ELR (cell line): ENCODE results near the gene PLXDC2.

Experiments
- DNase-seq: peaks from one replicate; pipeline ENCODE4 v3.0.0-alpha.2; 2015; ENCODE audit warnings: low read depth

The PLXDC2 gene

GRCh38 chr10:19815731-19816410 lies 361 bp upstream of the PLXDC2 start:
- DNase-seq = no peak

GRCh38 chr10:19817231-19817933 lies 1.1 kb downstream of the PLXDC2 start:
- DNase-seq = no peak

- DNase-seq = no peak
Observed at GRCh38 chr10:19818876-19819275, 2.6 kb downstream of the PLXDC2 start.

- DNase-seq = peak; percentile 42
Observed at GRCh38 chr10:19819419-19820033, 3.3 kb downstream of the PLXDC2 start.

- DNase-seq = no peak
Observed at GRCh38 chr10:19824381-19825342, 8.4 kb downstream of the PLXDC2 start.

GRCh38 chr10:19825700-19826099 lies 9.5 kb downstream of the PLXDC2 start:
- DNase-seq = no peak

GRCh38 chr10:19826712-19827111 lies 10.5 kb downstream of the PLXDC2 start:
- no peak for DNase-seq

- no peak for DNase-seq
Observed at GRCh38 chr10:19828278-19829049, 12.2 kb downstream of the PLXDC2 start.

- DNase-seq = no peak
Observed at GRCh38 chr10:19832699-19833098, 16.5 kb downstream of the PLXDC2 start.

GRCh38 chr10:19833170-19833824 lies 17.1 kb downstream of the PLXDC2 start:
- no peak for DNase-seq

- DNase-seq = no peak
Observed at GRCh38 chr10:19835952-19836351, 19.7 kb downstream of the PLXDC2 start.

GRCh38 chr10:19839090-19839489 lies 22.9 kb downstream of the PLXDC2 start:
- DNase-seq = no peak

- no peak for DNase-seq
Observed at GRCh38 chr10:19839552-19839951, 23.3 kb downstream of the PLXDC2 start.

- DNase-seq = no peak
Observed at GRCh38 chr10:19840776-19841175, 24.5 kb downstream of the PLXDC2 start.

GRCh38 chr10:19843487-19843886 lies 27.3 kb downstream of the PLXDC2 start:
- no peak for DNase-seq

GRCh38 chr10:19845503-19846368 lies 29.5 kb downstream of the PLXDC2 start:
- DNase-seq = no peak

- DNase-seq = no peak
Observed at GRCh38 chr10:19847321-19847720, 31.1 kb downstream of the PLXDC2 start.

GRCh38 chr10:19848226-19848985 lies 32.2 kb downstream of the PLXDC2 start:
- no peak for DNase-seq

GRCh38 chr10:19853831-19854230 lies 37.6 kb downstream of the PLXDC2 start:
- no peak for DNase-seq
